ENCODE results near the gene DMPK.
A peak's percentile ranks its signal among the peaks of the same experiment; 100 is the strongest.
"Not testable (repeated sequence)": the region's sequence is repeated elsewhere in the genome, so short reads cannot be mapped to it uniquely, and the experiment has no call there.

The DMPK gene

GRCh38 chr19:45816236-45817009 lies 34.1 kb upstream of the DMPK start:
- FAIRE-seq (no peak), DNase-seq (ENCODE audit: insufficient read length, low spot score) (no peak)

- DNase-seq (ENCODE audit: insufficient read length, low spot score) (no peak), FAIRE-seq (no peak)
Observed at GRCh38 chr19:45815481-45816216, 33.4 kb upstream of the DMPK start.

DNA sequence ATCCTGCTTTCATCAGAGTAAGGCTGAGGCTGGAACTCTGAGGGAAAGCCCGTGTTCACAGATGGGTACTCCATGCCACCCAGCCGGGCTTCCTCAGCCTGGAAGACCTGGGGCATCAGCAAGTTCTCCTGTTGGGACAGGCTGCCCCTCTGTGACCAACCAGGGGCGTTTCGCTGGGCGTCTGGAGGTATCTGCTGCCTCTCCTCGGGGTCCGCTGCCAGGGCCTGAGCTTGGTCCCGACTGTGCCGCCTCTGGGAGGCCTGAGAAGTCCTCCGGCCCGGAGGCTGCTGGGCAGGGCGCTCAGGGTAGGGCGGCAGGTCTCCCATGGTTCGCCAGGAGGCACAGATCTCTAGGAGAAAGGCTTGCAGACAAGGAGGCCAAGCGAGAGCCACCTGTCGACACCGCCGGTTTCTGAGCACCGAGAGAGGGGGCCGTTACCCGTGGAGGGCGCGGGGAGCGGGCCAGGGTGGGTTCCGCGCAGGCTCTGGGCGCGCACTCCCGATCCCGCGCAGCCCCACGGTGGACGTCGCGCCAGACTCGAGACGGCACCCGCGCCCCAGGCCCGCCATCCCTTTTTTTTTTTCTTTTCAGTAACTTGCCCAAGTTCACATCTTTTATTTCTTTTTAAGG lies 32.7 kb upstream of the DMPK start, which contains the start of gene RSPH6A:
Gene RSPH6A (minus strand): TSS at position 458 of the 630 bp plus-strand sequence. CDS start 132 bp downstream, at position 326.
- DNase-seq (ENCODE audit: insufficient read length, low spot score) (no peak), FAIRE-seq (no peak)

- DNase-seq (ENCODE audit: insufficient read length, low spot score), result no peak
Observed at GRCh38 chr19:45814166-45814780, 32.0 kb upstream of the DMPK start.

DNA sequence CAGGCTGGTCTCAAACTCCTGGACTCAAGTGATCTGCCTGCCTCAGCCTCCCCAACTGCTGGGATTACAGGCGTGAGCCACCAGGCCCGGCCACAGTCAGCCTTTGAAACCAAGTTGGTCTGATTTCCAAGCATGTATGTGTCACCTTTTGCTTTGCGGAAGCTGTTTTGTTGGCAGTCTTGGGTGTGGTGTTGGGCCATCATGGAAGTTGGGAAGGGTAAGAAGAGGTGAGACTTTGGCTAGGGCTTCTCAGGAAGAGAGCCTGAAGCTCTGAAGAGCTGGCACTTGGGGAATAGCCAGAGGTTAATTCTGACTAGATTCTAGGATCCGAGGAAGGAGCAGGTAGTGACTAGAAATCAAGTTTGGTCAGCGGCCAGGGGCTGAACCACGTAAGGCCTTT lies 30.0 kb upstream of the DMPK start:
- DNase-seq (ENCODE audit: insufficient read length, low spot score) (no peak), FAIRE-seq (no peak)

More at GRCh38 chr19:45814166-45814780, 32.0 kb upstream of the DMPK start:
- no peak for FAIRE-seq

GRCh38 chr19:45809643-45810159 lies 27.4 kb upstream of the DMPK start:
- DNase-seq (ENCODE audit: insufficient read length, low spot score) (no peak), FAIRE-seq (peak; percentile 33)

- no peak for FAIRE-seq
- no peak for DNase-seq (ENCODE audit: insufficient read length, low spot score)
Observed at GRCh38 chr19:45805719-45806118, 23.4 kb upstream of the DMPK start.

DNA sequence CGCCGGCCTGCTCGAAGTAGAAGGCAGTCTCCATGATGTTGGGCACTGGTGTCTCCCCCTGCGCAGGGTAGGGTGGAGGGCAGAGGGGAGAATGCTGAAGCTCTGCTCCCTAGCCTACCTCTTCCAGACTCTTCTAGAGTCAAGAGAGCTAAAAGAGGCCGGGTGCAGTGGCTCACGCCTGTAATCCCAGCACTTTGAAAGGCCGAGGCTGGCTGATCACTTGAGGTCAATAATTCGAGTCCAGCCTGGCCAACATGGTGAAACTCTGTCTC lies 22.6 kb upstream of the DMPK start:
- no peak for FAIRE-seq
- no peak for DNase-seq (ENCODE audit: insufficient read length, low spot score)

DNA sequence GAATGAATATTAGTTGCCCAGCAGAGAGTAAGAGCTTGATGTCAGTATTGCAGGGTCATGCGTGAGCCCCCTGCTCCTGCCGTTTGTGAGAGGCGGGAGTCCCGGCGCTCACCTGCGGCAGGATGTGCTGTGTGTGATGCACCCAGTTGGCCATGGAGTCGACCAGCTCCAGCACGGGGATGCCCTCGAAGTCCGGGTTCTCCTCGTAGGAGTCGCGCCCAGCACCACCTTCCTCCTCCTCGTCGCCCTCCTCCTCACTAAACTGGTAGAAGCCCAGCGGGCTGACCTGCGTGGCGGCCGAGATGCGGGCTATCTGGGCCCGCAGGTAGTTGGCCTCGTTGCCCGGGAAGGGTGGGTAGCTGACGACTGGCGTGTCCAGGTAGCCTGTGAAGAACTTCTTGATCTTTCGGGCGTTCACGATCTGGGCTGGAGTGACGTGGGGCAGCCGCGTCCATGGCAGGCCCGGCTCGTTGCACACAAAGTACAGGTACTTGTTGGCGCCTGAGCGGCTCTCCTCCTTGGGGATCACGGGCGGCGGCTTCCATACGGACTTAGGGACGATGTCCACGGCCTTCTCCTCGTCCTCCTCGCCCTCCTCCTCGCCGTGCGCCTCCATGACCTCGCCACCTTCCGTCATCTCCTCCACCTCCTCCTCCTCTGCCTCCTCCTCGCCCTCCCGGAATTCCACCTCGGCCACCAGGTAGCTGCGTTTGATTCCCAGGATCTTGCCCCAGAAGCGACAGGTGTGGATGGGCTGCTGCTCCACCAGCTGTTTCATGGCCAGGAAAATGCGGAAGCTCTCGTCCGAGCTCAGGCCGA lies 22.1 kb upstream of the DMPK start:
- no peak for DNase-seq (ENCODE audit: insufficient read length, low spot score)
- no peak for FAIRE-seq

- FAIRE-seq, result no peak
- no peak for DNase-seq (ENCODE audit: insufficient read length, low spot score)
Observed at GRCh38 chr19:45801603-45802175, 19.4 kb upstream of the DMPK start.

DNA sequence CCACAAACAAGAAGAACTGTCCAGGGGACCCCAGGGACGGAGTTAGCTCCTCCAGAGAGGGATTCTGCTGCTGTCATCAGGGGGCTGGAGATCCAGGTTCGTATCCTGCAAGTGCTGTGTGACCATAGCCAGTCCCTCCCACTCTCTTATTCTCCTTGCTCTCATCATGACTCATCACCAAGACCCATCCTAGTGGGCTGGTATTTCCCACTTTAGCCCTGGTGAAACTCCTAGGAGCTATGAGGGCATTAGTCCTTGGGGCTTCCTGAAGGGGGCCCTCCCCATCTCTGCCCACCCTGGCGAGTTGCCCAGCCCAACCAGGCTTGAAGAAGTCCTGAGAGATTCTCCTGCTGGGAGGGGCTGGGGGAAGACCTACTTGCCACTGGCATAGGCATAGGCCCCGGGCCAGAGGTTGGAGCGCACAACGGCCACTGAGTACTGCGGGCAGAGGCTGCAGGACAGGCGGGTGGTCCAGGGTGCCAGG lies 17.8 kb upstream of the DMPK start:
- DNase-seq (ENCODE audit: insufficient read length, low spot score) (no peak), FAIRE-seq (no peak)

GRCh38 chr19:45799541-45799940 lies 17.3 kb upstream of the DMPK start:
- DNase-seq (ENCODE audit: insufficient read length, low spot score); FAIRE-seq: not testable (repeated sequence)

- FAIRE-seq (peak; percentile 76), DNase-seq (ENCODE audit: insufficient read length, low spot score) (peak; percentile 76)
Observed at GRCh38 chr19:45798995-45799517, 16.8 kb upstream of the DMPK start.

- no peak for FAIRE-seq
Observed at GRCh38 chr19:45794627-45795026, 12.3 kb upstream of the DMPK start.

GRCh38 chr19:45793876-45794275 lies 11.6 kb upstream of the DMPK start:
- DNase-seq (ENCODE audit: insufficient read length, low spot score), result no peak
- FAIRE-seq, result no peak

More at GRCh38 chr19:45794627-45795026, 12.3 kb upstream of the DMPK start:
- DNase-seq (ENCODE audit: insufficient read length, low spot score), result no peak

GRCh38 chr19:45793178-45793564 lies 10.9 kb upstream of the DMPK start:
- peak; percentile 59 for FAIRE-seq

GRCh38 chr19:45792470-45793177 lies 10.3 kb upstream of the DMPK start, which contains the start of gene DMWD:
Gene DMWD (minus strand): TSS chr19:45792845. CDS start chr19:45792756, 89 bp downstream.
- FAIRE-seq, result peak; percentile 98
- DNase-seq (ENCODE audit: insufficient read length, low spot score), result peak; percentile 99

More at GRCh38 chr19:45793178-45793564, 10.9 kb upstream of the DMPK start:
- no peak for DNase-seq (ENCODE audit: insufficient read length, low spot score)

DNA sequence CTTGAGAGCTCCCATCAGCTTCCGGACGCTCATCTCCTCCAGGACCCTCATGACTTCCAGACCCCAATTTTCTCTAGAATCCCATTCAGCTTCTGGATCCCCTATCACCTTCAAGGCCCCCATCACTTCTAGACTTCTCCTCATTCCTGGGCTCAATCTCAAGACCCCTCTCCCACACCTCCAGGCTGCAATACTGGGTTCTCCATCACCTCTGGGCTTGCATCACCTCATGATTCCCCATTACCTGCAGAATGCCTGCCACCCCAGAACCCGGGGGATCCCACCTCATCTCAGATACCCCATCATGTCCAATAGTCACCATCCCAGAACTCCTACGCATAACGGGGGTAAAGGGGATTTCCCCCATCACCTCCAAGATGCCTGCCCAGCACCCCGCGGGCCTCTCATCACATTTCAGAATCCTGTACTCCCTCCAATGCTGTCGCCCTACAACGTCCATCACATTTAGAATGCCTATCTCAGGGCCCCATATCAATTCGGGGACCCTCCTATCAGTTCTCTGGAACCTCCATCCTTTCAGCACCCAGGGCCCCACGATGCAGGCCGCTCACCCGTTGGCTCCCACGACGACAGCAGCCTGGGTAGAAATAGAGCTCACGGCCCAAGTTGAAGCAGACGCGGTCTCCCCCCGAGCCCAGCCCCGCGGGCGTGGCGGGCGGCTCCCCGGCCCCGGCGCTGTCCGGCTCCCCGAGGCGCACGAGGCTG lies 9.6 kb upstream of the DMPK start:
- no peak for DNase-seq (ENCODE audit: insufficient read length, low spot score)
- peak; percentile 69 for FAIRE-seq

Data from GM19239 (cell line).